Measurements from ENCODE around the gene FAU. TPM values are rescaled to one million over a fixed set of nuclear protein-coding genes. Genes with fewer than 3 reads are reported as not detected.

Gene FAU
- polyA plus RNA-seq, 1 of the 3 experiments (the other 2 are of a cell fraction) = 1,210 TPM

DNA sequence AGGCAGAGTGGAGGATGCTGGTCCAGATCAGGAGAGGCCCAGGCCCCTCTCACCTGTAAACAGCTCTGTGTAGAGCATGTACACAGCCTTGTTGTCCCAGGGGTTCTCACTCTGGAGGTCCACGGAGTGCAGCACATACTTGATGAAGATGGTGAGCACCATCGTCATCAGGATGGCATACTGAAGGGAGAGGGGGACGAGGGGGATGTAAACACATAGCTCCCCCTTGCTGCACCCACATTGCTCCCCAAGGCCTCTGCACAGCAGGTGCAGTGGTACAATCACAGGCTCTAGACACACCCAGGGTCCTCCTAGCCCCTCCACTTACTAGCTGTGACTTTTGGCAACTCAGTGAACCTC is 9.5 kb upstream of the FAU start:
- peaks cover 0 to 28% of the 10 kb centered on the region in 2 experiments; a peak in 2 of 4 replicates for H3K4me1 ChIP-seq (ENCODE audit: control insufficient read depth in 1 of 2, insufficient read depth in 2 of 2, low read depth in 1 of 2, low read length in 1 of 2)
- H3K36me3 ChIP-seq (replicated peaks in 1 of 2; ENCODE audit: control insufficient read depth in 1 of 2, insufficient read depth in 2 of 2, low read length in 1 of 2) = peaks cover 19 to 59% of the 10 kb centered on the region in 2 experiments
- H3K9me2 ChIP-seq = no peaks in the 10 kb centered on the region
- H3K4me2 ChIP-seq = no peak overlapping the region
- H3F3A ChIP-seq (replicated peaks; ENCODE audit: insufficient read depth) = peaks cover 10% of the 10 kb centered on the region
- H3K9me3 ChIP-seq = no peaks in the 10 kb centered on the region
- H3K27ac ChIP-seq (ENCODE audit: low read depth in 2 of 2, low read length in 1 of 2) = no peak overlapping the region; a peak in 1 of 4 replicates
- H3K9ac ChIP-seq = no peak overlapping the region
- peaks cover 28% of the 10 kb centered on the region; the same call in 1 of the 2 replicates for H3K79me2 ChIP-seq (ENCODE audit: insufficient read depth)
- no peak for DNase-seq
- ChIA-PET POLR2A (interaction anchor here (1.1 to 1.4 kb wide), 2 partner anchors 9 to 14 kb away, joined by 3 to 8 read pairs; partner anchors contain the start of genes FAU, MRPL49 and ZNHIT2), CTCF (interaction anchor here (2.4 to 4.3 kb wide), 3 partner anchors 14 to 21 kb away, joined by 6 to 23 read pairs (median 22); partner anchors contain the start of genes TM7SF2 and ZNHIT2)
- no peaks in the 10 kb centered on the region; the same call in 1 of the 2 replicates for H4K20me1 ChIP-seq (ENCODE audit: insufficient read depth)
- H2AFZ ChIP-seq (ENCODE audit: low read depth) = no peak overlapping the region
- TF ChIP-seq MAX (IDR thresholded peaks at IDR 0.05; ENCODE audit: low read depth) = no peak
- no peak for TF ChIP-seq RAD21 (IDR thresholded peaks at IDR 0.05; ENCODE audit: low read length)
- TF ChIP-seq RXRA (IDR thresholded peaks at IDR 0.05; ENCODE audit: borderline replicate concordance, low read depth) = no peak
- no peak for TF ChIP-seq SMC3 (IDR thresholded peaks at IDR 0.05; ENCODE audit: low read depth, low read length)
- no peak for TF ChIP-seq ZBTB33 (IDR thresholded peaks at IDR 0.05; ENCODE audit: borderline replicate concordance, low read depth)
- TF ChIP-seq TAF1 (IDR thresholded peaks at IDR 0.05; ENCODE audit: borderline replicate concordance, low read depth, low read length) = no peak
- no peak for TF ChIP-seq NFIC (IDR thresholded peaks at IDR 0.05; ENCODE audit: borderline replicate concordance)
- TF ChIP-seq, protein P1, sequence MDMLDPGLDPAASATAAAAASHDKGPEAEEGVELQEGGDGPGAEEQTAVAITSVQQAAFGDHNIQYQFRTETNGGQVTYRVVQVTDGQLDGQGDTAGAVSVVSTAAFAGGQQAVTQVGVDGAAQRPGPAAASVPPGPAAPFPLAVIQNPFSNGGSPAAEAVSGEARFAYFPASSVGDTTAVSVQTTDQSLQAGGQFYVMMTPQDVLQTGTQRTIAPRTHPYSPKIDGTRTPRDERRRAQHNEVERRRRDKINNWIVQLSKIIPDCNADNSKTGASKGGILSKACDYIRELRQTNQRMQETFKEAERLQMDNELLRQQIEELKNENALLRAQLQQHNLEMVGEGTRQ (IDR thresholded peaks at IDR 0.05; ENCODE audit: borderline replicate concordance, low read depth, low read length) = no peak
- no peak for TF ChIP-seq YY1 (IDR thresholded peaks at IDR 0.05; ENCODE audit: low read depth)
- TF ChIP-seq GATA2 (CRISPR knock-in tag; IDR thresholded peaks at IDR 0.05) = no peak
- TF ChIP-seq FOSL2 (IDR thresholded peaks at IDR 0.05; ENCODE audit: borderline replicate concordance, low read depth) = no peak
- no peak for TF ChIP-seq PBX3 (IDR thresholded peaks at IDR 0.05)
- no peak for TF ChIP-seq CTCF (IDR thresholded peaks at IDR 0.05)
- no peak for TF ChIP-seq ELF1 (IDR thresholded peaks at IDR 0.05)
- no peak for TF ChIP-seq NRF1 (IDR thresholded peaks at IDR 0.05; ENCODE audit: low read depth, low read length)
- no peak for TF ChIP-seq TEAD4 (IDR thresholded peaks at IDR 0.05; ENCODE audit: borderline replicate concordance, insufficient read depth)
- no peak for TF ChIP-seq EP300 (IDR thresholded peaks at IDR 0.05; ENCODE audit: borderline replicate concordance in 1 of 2, low read depth in 1 of 2, low read length in 1 of 2)
- no peak for TF ChIP-seq EZH2phosphoT487 (IDR thresholded peaks at IDR 0.05; ENCODE audit: borderline replicate concordance, low read depth)
- no peak for TF ChIP-seq MEF2A (IDR thresholded peaks at IDR 0.05; ENCODE audit: borderline replicate concordance, low read depth)
- TF ChIP-seq GABPA (IDR thresholded peaks at IDR 0.05; ENCODE audit: low read depth) = no peak
- H3K27me3 ChIP-seq (ENCODE audit: insufficient read depth) = no peaks in the 10 kb centered on the region
- WGBS (ENCODE audit: low lambda C conversion rate) = 72% methylated on average over 3 of the region's 3 CpGs
- H3K4me3 ChIP-seq (ENCODE audit: low read depth in 2 of 2, low read length in 1 of 2) = no peak overlapping the region

Measured in SK-N-SH (cell line).